SK-N-SH treated with all-trans-retinoic acid at 6 μM for 48 hours (cell line): Measurements from ENCODE around the gene ZNF710.

Experiments
- CREB5 ChIP-seq: fragments of 250-450 bp; sonication (Bioruptor Pico); IDR thresholded peaks from 2 replicates; pipeline ENCODE4 v1.5.1; 2020; ENCODE audit warnings: low read depth, mild to moderate bottlenecking, moderate library complexity
- CSDC2 ChIP-seq: fragments of 250-450 bp; sonication (Bioruptor Pico); IDR thresholded peaks from 2 replicates; pipeline ENCODE4 v1.5.0; 2020; ENCODE audit warnings: mild to moderate bottlenecking, moderate library complexity
- ESRRG ChIP-seq: fragments of 250-450 bp; sonication (Bioruptor Pico); IDR thresholded peaks from 2 replicates; pipeline ENCODE4 v1.6.1; 2021; ENCODE audit warnings: mild to moderate bottlenecking
- GLIS3 ChIP-seq: fragments of 250-450 bp; sonication (Bioruptor Pico); IDR thresholded peaks from 2 replicates; pipeline ENCODE4 v1.5.0; 2020; ENCODE audit warnings: mild to moderate bottlenecking, moderate library complexity
- PATZ1 ChIP-seq: fragments of 250-450 bp; sonication (Bioruptor Pico); IDR thresholded peaks from 2 replicates; pipeline ENCODE4 v1.8.0; 2020; ENCODE audit warnings: mild to moderate bottlenecking, moderate library complexity, borderline replicate concordance
- PPARA ChIP-seq: fragments of 250-450 bp; sonication (Bioruptor Pico); IDR thresholded peaks from 2 replicates; pipeline ENCODE4 v1.5.0; 2020; ENCODE audit warnings: mild to moderate bottlenecking, borderline replicate concordance
- RARB ChIP-seq: fragments of 250-450 bp; sonication (Bioruptor Pico); IDR thresholded peaks from 2 replicates; pipeline ENCODE4 v1.8.0; 2021; ENCODE audit warnings: mild to moderate bottlenecking, moderate library complexity
- SNAI2 ChIP-seq: fragments of 250-450 bp; sonication (Bioruptor Pico); IDR thresholded peaks from 2 replicates; pipeline ENCODE4 v1.5.0; 2020; ENCODE audit warnings: mild to moderate bottlenecking, moderate library complexity
- TSHZ2 ChIP-seq: fragments of 250-450 bp; sonication (Bioruptor Pico); IDR thresholded peaks from 2 replicates; pipeline ENCODE4 v1.5.0; 2020; ENCODE audit warnings: mild to moderate bottlenecking, moderate library complexity
- ZFP30 ChIP-seq: fragments of 450-650 bp; formaldehyde crosslinking; IDR thresholded peaks from 2 replicates; pipeline ENCODE4 v1.5.0; 2022; ENCODE audit warnings: mild to moderate bottlenecking, moderate library complexity
- ZNF70 ChIP-seq: fragments of 450-650 bp; formaldehyde crosslinking; IDR thresholded peaks from 2 replicates; pipeline ENCODE4 v1.5.0; 2020; ENCODE audit warnings: mild to moderate bottlenecking, moderate library complexity

GRCh38 chr15:90126596-90127435 lies 125.7 kb downstream of the ZNF710 start:
- TF ChIP-seq PATZ1 (CRISPR knock-in tag): no peak
- no peak for TF ChIP-seq ZFP30 (CRISPR knock-in tag)
- TF ChIP-seq SNAI2 (CRISPR knock-in tag): no peak
- no peak for TF ChIP-seq CREB5 (CRISPR knock-in tag)
- no peak for TF ChIP-seq TSHZ2 (CRISPR knock-in tag)
- TF ChIP-seq GLIS3: no peak
- no peak for TF ChIP-seq ZNF70 (CRISPR knock-in tag)
- no peak for TF ChIP-seq RARB
- no peak for TF ChIP-seq CSDC2 (CRISPR knock-in tag)
- TF ChIP-seq ESRRG (CRISPR knock-in tag): no peak
- no peak for TF ChIP-seq PPARA (CRISPR knock-in tag)
